NCI-H146 treated with DMSO at 0.1 percent for 48 hours (cell line): Measurements from ENCODE around the gene ATP5MC2.
"Not testable (repeated sequence)": the region's sequence is repeated elsewhere in the genome, so short reads cannot be mapped to it uniquely, and the experiment has no call there.

ENCODE experiments used
- DNase-seq: peaks from one replicate; lab custom pipeline; 2025; ENCODE audit not compliant: unreplicated experiment; lab: John Stamatoyannopoulos, UW

Gene ATP5MC2

GRCh38 chr12:53653595-53653994 is 22.3 kb downstream of the ATP5MC2 start:
- no peak for DNase-seq

DNA sequence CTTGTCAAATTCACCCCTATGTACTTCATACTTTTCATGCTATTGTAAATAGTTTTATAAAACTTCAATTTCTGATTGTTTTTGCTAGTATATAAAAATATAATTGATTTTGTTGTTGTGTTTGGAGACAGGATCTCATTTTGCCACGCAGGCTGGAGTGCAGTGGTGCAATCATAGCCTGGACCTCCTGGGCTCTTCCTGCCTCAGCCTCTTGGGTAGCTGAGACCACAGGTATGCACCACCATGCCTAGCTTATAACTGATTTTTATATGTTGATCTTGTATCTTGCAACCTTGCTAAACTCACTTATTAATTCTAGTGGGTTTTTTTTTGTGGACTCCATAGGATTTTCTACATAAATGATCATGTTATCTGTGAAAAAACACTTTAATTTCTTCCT is 23.5 kb downstream of the ATP5MC2 start:
- no peak for DNase-seq

GRCh38 chr12:53651737-53652136 is 24.1 kb downstream of the ATP5MC2 start:
- no peak for DNase-seq

DNA sequence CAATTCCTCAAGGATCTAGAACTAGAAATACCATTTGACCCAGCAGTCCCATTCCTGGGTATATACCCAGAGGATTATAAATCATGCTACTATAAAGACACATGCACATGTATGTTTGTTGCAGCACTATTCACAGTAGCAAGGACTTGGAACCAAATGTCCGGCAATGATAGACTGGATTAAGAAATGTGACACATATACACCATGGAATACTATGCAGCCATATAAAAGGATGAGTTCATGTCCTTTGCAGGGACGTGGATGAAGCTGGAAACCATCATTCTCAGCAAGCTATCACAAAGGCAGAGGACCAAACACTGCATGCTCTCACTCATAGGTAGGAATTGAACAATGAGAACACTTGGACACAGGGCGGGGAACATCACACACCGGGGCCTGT is 29.6 kb downstream of the ATP5MC2 start:
- not testable (repeated sequence) for DNase-seq

- DNase-seq: no peak
These were observed 30.7 kb downstream of the ATP5MC2 start for GRCh38 chr12:53645165-53645564.

DNA sequence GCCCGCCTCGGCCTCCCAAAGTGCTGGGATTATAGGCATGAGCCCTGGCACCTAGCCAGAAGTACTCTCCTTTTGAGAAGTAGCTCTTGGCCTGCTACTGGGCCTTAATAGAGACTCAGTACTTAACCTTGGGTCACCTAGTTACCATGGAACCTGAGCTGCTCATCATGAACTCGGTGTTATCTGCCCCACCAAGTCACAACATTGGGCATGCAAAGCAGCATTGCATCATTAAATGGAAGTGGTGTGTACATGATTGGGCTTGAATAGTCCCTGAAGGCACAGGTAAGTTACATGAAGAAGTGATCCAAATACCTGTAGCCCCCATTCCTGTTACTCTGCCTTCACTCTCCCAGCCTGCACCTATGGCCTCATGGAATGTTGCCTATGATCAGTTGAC is 31.8 kb downstream of the ATP5MC2 start:
- no peak for DNase-seq

- DNase-seq: no peak
These were observed 32.5 kb downstream of the ATP5MC2 start for GRCh38 chr12:53643232-53643979.

DNA sequence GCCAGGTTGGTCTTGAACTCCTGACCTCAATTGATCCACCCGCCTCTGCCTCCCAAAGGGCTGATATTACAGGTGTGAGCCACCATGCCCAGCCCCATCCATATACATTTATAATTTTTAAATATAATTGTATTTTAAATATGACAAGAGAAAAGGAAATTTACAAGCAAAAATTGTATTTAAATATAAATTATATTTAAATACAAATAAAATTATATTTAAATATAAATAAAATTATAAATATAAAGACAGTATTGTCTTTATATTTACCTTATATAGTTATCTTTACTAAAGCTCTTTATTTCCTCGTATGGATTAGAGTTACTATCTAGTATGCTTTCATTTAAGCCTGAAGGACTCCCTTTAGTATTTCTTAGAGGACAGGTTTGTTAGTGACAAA is 37.8 kb downstream of the ATP5MC2 start:
- DNase-seq: no peak

GRCh38 chr12:53636641-53637040 is 39.2 kb downstream of the ATP5MC2 start:
- DNase-seq: no peak

DNA sequence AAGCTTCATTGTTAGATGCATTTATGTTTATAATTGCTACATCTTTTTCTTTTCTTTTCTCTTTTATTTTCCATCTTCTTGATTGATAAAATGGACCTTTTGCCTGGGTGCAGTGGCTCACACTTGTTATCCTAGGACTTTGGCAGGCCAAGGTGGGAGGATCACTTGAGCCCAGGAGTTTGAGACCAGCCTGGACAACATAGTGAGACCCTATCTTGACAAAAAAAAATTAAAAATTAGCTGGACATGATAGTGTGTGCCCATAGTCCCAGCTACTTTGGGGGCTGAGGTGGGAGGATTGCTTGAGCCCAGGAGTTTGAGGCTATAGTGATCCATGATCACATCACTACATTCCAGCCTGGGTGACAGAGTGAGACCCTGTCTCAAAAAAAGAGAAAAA is 40.2 kb downstream of the ATP5MC2 start:
- DNase-seq: not testable (repeated sequence)

DNA sequence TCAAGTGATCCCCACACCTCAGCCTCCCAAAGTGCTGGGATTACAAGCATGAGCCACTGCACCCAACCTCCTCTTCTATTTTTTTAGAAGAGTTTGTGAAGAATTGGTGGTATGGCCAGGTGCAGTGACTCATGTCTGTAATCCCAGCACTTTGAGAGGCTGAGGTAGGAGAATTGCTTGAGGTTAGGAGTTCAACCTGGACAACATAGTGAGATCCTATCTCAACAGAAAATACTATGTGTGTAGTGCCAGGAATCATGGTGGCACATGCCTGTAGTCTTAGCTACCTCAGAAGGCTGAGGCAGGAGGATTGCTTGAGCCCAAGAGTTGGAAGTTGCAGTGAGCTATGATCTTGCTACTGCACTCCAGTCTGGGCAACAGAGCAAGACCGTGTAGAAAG is 44.2 kb downstream of the ATP5MC2 start:
- no peak for DNase-seq

DNA sequence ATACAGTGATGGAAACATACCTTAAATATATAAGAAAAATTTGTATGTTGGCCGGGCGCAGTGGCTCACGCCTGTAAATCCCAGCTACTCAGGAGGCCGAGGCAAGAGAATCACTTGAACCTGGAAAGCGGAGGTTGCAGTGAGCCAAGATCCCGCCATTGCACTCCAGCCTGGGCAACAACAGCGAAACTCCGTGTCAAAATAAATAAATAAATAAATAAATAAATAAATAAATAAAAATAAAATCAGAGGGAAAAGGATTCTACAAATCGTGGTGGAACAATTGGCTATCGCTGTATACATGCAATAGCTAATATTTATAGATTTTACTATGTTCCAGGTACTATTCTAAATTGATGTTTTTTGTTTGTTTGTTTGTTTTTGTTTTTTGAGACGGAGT is 48.0 kb downstream of the ATP5MC2 start:
- no peak for DNase-seq

- DNase-seq: no peak
These were observed 49.1 kb downstream of the ATP5MC2 start for GRCh38 chr12:53626702-53627169.

- DNase-seq: peak; percentile 96
These were observed 49.8 kb downstream of the ATP5MC2 start, which contains the start of gene ATF7 for GRCh38 chr12:53625946-53626701. Gene ATF7 (minus strand): TSS chr12:53626382. CDS start chr12:53601000, 25,382 bp downstream.

DNA sequence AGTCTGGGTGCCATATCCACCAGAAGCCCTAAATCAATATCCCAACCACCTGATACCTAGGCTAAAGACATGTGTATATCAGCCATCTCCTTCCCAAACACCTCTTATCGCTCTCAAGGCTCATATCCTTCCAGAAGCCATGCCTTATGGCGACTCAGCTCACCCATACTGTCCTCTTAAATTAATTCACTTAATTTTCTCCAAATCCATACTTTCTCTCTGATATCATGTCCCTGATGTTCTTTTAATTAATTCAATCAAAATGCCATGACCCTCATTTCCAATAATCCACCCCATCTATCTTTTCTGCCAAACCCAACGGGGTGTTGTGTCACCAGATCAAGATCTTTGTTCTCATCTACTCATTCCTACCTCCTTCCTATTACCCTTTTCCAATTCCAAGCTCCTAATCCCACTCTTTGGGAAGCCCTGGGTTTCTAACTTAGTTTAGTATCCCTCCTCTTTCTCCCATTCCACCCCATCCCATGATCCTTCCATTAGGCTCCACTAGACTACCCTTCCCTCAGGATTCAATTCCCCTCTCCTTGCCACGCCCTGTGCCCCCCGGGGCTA is 50.4 kb downstream of the ATP5MC2 start:
- no peak for DNase-seq

DNA sequence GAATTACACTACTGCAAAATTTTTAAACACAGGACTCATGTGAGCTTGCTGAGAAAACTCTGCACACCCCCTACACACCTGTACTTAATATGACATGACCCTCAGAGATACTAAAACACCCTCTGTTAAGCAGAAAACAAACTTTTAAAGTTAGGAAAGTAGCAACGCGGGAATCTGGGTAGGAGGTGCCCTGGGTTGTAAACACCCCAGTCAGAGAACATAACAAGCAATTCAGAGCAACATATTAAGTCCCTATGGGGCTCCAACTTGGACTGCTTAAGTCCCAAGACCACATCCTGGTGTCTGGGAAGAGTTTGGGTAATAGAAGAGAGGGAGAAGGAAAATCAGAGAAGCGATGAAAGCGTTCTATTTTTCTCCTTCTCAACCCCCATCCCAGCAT is 50.9 kb downstream of the ATP5MC2 start:
- DNase-seq: no peak

- no peak for DNase-seq
These were observed 51.4 kb downstream of the ATP5MC2 start for GRCh38 chr12:53624458-53624857.

DNA sequence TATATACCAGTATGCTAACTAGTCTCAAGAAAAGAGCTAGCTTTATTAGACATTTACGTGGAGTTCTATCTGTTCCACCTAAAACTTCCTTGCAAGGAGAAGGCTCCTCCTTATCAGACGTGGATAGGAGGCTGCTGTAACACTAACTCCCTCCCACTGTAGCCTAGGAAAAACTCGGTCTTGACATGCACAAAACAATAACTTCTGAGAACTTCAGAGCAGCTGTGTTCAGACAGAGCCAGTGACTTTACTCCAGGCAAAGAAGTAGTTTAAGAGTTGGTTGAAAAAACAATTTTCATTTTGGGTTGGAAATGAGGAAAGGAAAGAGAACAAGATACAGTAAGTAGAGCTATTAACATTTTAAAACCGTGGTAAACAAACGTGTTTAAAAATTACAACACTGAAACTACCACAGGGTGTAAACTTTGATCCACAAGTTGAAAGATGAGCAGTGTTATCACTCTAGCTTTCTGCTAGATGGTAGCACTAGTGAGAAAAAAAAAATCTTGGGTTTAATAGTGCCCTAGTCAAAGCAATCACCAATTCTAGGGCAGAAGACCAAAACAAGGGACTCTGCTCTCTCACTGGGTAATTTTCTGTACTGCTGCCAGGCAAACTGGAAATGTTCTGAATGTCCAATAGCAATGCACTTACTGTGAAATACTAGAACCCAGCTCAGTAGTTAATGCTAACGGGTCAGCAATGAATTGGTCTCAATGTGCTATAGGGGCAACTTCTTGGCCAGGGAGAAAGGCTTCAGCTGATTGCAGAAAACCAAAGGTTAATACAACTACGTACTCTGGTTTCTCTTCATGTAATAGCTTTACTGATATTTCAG is 52.1 kb downstream of the ATP5MC2 start:
- DNase-seq: no peak

DNA sequence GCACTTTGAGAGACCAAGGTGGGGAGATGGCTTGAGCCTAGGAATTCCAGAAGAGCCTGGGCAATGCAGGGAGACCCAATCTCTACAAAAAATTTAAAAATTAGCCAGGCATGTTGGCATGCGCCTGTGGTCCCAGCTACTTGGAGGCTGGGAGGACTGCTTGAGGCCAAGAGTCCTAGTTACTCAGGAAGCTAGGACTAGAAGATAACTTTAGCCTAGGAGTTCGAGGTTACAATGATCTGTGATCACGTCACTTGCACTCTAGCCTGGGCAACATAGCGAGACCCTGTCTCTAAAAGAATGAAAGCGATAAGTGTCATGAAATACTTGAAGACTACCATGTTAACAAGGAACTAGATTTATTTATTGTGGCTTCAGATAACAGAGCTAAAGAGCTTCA is 53.2 kb downstream of the ATP5MC2 start:
- no peak for DNase-seq

DNA sequence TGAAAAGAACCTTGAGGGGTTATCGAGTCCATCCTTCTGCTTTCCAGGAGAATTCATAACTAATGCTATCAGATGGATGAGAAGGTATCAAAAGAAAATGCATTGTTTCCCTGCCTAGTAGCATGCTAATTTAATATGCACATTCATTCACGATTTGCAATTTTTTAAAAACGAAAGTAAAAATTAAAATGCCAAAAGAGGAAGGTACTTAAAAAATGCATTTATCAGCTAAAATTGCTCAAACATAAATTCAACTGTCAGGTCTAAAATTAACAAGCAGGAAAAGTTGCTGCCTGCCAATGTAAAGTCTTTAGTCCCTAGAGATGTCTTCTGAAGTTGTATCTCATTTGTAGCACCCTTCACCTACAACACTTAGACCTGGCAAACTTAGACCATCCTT is 57.6 kb downstream of the ATP5MC2 start:
- no peak for DNase-seq

- no peak for DNase-seq
These were observed 58.2 kb downstream of the ATP5MC2 start for GRCh38 chr12:53617700-53618099.
